Forelimb muscle (tissue), 1 donor: ENCODE data around the gene PPP1R3D. TPM values are rescaled to one million over a fixed set of nuclear protein-coding genes. Genes with fewer than 3 reads are reported as not detected.
"Not testable (repeated sequence)": the region's sequence is repeated elsewhere in the genome, so short reads cannot be mapped to it uniquely, and the experiment has no call there.

Experiments used
- DNase-seq: peaks from one replicate; pipeline ENCODE4 v3.0.0-alpha.2; 2013; ENCODE audit warnings: low read depth
- polyA plus RNA-seq: library from polyadenylated mRNA; unstranded; fragments of 120-200 nt; gene quantifications from one replicate; pipeline ENCODE4 v1.2.1, GENCODE V29; 2013; ENCODE audit not compliant: insufficient read length

Gene PPP1R3D
- polyA plus RNA-seq, 1 donor, result 4.6 TPM

GRCh38 chr20:59925359-59925758 lies 14.7 kb downstream of the PPP1R3D start:
- no peak for DNase-seq

DNA sequence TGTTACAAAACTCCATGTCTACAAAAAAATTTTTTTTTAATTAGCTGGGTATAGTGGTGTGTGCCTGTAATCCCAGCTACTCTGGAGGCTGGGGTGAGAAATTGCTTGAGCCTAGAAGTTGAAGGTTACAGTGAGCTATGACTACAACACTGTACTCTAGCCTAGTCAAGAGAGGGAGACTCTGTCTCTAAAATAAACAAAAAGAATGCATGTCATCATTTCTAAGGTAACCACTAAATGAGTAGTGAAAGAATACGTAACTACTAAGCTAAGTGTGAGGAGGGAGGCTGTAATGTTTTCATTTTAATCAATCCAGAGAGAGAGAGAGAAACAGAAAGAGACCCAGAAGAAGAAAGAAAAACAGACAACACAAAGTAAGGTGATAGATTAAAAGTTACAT lies 16.6 kb downstream of the PPP1R3D start:
- no peak for DNase-seq

GRCh38 chr20:59920944-59921343 lies 19.2 kb downstream of the PPP1R3D start:
- no peak for DNase-seq

GRCh38 chr20:59912609-59913008 lies 27.5 kb downstream of the PPP1R3D start:
- no peak for DNase-seq

- no peak for DNase-seq
These were observed 29.1 kb downstream of the PPP1R3D start for GRCh38 chr20:59911041-59911440.

GRCh38 chr20:59908855-59909254 lies 31.2 kb downstream of the PPP1R3D start:
- DNase-seq, result no peak

DNA sequence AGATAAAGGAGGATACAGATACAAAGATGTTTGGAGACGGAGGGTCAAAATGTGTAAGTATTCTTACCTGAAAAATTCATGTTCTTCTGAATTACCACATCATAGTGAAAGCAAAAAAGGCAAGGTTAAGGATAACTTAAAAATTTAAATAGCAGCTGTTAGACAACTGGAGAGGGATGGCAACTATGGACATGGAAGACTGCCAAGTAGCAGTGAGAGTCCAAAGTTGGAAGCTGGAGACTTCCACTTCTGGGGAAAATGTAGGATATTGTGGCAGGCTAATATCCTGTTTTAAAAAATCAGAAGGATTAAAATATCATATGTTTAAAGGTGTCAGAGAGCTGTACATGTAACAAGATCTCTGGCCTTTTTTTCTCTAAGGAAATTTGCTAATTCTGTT lies 36.5 kb downstream of the PPP1R3D start:
- DNase-seq, result no peak

GRCh38 chr20:59902470-59902869 lies 37.6 kb downstream of the PPP1R3D start:
- no peak for DNase-seq

GRCh38 chr20:59895908-59896307 lies 44.2 kb downstream of the PPP1R3D start:
- DNase-seq, result no peak

GRCh38 chr20:59891581-59891980 lies 48.5 kb downstream of the PPP1R3D start:
- no peak for DNase-seq

GRCh38 chr20:59890035-59890434 lies 50.1 kb downstream of the PPP1R3D start:
- DNase-seq, result not testable (repeated sequence)

GRCh38 chr20:59888050-59888449 lies 52.1 kb downstream of the PPP1R3D start:
- no peak for DNase-seq

Other genes with a start within 250 kb of the PPP1R3D start
- 3.9 TPM for gene SYCP2, start 6.7 kb downstream of the PPP1R3D start, polyA plus RNA-seq
- gene FAM217B, start 84 bp upstream of the PPP1R3D start, polyA plus RNA-seq, result 22.7 TPM
- 0.95 TPM for gene CDH26, start 18.1 kb upstream of the PPP1R3D start, polyA plus RNA-seq